Activated CD4-positive, alpha-beta T cell treated with anti-CD3 and anti-CD28 coated beads for 1 hour (primary cell): ENCODE data around the gene MBNL2.

Experiments used
- DNase-seq: peaks from one replicate; pipeline ENCODE4 v3.0.0-alpha.2; 2020

The MBNL2 gene

GRCh38 chr13:97255515-97256021 lies 33.4 kb downstream of the MBNL2 start:
- no peak for DNase-seq

DNA sequence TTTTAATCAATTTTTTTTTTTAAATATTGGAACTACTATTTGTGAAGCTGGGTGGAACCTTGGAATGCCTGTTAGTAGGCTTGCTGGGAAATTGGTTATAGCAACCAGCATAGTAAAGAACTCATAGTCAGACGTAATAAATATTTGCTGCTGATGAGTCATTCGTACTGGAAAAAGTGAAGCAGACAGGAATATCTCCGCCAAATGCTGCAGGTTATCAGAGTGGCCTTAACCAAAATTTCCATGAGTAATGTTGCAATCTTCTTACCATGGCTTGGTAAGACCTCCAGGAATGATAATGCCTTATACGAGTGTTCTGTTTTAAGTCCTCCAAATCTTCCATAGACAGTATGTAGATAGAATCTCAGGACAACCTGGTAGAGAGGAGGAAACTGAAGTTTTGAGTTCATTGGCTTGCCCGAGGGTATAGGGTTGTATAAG lies 34.2 kb downstream of the MBNL2 start:
- DNase-seq, result no peak

GRCh38 chr13:97257228-97257755 lies 35.2 kb downstream of the MBNL2 start:
- DNase-seq, result no peak

DNA sequence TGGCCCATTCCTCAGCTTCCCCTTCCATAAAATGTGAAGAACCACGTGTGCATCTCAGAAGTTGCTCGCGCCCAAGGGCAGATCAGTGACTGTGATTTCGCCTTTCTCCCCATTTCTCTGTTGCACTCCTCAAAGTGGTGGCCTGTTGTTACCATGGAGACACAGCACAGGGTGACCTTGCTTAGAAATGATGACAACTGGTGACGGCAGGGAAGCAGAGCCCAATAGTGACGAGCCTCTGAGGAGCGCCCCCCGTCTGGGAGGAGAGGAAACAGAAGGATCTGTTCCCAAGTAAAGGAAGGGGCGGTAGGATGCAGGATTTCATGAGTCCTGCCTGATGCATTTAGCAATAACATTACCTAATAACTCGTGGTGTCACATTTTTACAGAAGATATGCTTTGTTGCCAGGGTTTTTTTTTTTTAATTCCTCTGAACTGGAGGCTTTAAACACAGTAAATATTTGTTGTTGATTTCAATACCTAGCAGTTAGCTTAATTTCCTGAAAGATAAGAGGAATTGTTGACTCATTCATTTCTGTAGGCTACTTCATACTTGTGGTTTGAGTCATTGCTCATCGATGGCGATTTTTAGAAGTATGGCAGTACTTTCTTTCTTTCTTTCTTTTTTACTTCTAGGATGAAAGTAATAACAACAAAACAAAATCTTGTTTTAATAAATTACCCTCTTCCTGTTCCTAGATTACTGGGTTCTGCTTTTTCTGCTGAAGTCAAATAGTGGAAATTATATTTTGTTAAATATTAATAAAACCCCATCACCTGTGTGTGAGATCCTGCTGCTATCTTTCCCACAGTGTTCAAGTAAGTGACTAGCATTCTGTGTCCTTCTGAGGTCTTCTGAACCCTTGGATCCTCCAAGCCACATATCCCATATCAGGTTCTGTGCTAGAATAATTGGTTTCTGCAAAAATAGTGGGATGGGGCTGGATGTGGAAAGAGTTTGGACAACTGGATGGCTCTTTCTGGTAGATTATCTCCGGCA lies 36.0 kb downstream of the MBNL2 start:
- DNase-seq, result no peak

DNA sequence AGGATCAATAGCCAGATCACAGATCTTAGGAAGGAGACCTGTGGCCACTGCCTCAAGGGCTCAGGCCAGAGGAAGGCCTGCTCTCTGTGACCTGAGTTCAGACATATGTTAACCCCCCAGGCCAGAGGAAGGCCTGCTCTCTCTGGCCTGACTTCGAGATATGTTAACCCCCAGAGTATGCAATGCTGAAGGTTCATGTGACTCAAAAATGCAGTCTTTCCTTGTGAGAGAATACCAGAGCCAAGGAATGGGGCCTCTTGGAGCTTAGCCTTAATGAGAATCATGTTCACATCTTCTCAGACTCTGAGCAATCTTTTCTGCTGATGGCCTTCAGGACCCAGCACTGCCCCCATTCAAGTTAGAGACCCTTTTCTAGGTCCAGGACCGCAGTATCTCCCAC lies 36.7 kb downstream of the MBNL2 start:
- no peak for DNase-seq

GRCh38 chr13:97259410-97259797 lies 37.3 kb downstream of the MBNL2 start:
- DNase-seq, result no peak

DNA sequence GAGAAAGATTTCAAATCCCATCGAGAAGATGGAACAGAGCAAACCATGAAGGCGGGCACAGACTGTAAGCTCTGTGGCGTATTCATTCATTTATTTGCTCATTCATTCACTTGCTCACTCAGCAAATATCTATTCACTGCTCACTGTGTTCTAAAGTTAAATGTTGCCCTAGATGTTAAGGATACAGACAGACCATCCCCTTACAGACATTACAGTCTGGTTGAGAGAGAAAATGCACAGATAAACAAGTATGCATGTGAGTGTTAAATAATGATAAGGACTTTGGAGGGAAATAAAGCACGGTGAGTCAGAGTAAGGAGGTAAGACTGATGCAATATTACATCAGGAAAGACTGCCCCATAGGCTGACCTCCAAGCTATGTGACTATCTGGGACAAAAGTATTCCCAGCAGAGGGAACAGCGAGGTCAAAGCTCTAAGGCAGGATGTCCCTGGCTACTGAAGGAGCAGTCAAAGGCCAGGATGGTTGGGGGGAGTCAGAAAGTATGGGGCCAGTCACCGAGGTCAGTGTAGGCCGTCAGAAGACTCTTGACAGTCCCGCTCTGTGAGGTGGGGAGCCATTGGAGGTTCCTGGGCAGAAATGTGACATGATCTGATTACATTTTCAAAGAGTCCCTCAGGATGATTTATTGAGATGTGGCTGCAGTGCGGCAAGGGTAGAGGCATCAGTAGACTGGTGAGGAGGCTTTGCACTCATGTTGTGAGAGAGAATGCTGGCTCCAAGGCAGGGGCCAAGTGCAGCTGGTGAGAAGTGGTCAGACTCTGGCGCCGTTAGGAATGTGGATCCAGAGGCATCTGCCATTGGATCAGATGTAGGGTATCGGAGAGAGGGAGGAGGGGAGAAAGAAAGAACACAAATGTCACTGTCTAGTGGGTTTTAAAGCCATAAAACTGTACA lies 37.9 kb downstream of the MBNL2 start:
- DNase-seq, result no peak

- no peak for DNase-seq
Measured at GRCh38 chr13:97261254-97262005, 39.3 kb downstream of the MBNL2 start.

GRCh38 chr13:97262058-97262457 lies 39.9 kb downstream of the MBNL2 start:
- no peak for DNase-seq

DNA sequence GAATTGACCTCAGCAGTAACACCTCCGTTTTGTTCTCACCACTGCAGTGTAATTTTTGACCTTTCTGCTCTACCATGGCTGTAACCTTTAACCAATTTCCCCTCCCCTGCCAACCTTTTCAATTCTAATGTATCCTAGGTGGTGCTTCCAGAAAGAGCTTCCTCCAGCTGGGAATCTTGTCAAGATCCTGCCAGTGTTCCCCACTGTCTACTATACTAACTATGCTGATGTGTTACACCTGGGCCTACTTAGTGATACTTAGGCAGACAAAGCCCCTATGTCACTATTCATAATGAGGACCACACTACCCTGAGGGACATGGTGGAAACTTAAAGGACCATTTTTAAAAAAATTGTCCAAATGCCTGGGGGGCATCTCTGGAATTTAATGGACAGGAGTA lies 41.0 kb downstream of the MBNL2 start:
- no peak for DNase-seq

DNA sequence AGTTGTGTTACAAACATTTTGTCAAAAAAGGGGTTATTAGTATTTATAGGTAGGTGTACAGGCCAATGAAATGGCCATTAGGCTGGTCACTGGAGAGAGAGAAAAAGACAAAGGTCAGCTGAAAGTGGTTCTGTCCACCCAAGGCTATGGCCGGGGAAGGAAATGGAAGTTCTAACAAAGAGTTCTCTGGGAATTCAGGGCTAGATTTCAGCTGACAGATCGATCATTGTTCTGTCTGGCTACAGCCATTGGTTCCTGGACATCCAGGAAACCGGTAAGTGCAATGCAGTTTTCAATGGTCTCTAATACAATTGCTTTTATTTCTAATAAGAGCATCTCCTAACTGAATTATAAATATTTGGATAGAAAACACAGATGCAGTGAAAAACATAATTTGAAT lies 42.5 kb downstream of the MBNL2 start:
- DNase-seq, result no peak

DNA sequence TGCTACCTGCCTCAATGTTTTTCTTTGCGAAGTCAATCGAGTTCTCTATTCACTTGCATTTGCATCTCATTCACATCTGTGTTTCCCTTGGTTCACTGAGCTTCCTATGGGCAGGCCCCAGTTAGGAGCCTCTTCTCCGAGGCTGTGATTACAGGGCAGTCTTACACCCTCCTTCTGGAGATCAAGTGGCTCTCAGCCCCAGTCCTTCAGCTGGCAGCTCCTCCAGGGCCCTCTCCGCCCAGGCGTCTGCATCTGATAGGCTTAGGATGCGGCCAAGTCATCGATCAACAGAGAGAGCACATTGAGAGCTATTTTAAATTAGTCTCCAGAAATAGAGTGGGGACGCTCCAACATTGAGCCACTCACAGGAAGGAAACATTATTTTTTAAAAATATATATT lies 44.2 kb downstream of the MBNL2 start:
- DNase-seq, result no peak

DNA sequence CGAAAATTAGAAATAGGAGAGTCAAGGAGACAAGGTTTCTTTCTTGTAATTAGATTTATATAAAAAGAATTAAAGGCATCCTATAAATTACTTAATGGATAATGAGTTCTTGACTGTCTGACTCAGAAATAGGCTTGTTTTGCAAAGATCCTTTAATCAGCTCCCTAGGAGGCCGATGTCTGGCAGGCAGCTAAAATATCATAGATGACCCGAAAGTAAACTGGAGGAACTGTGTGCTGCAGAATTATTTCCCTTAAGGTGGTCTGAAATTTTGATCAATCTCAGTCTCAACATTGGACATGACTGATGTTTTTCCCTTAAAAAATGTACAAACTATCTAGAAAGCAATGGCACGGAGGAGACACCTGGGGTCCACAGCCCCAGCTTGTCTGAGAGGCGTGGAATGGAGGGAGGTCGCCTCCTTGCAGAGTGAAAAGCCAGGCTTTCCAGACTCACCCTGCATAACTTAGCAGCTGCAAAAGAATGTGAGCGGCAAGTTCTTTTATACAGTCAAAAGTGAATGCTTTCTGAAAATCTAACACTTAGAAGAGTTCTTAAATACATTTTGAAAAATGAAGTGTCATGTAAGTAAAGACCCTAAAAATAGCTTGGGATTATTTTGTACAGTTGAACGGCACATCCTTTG lies 44.8 kb downstream of the MBNL2 start:
- DNase-seq, result no peak

GRCh38 chr13:97267418-97268059 lies 45.4 kb downstream of the MBNL2 start:
- DNase-seq, result no peak

DNA sequence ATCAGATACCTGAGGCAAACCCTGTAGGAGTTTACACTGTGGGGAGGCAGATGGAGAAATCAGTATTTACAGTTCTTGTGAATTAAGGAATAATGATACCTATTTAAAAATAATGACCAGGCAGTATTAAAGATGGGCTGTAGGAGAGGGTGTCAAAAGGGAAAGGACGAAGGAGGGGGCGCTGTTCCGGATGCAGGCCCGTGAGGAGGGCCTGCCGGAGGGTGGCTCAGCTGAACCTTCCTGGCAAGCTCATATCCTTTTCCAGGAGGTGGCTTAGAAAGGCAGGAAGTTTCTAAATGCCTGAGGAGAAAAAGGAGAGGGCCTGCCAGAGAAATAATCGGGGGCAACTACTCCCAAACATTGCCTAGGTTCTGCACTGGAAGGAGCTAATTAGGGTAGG lies 46.6 kb downstream of the MBNL2 start:
- DNase-seq, result no peak

DNA sequence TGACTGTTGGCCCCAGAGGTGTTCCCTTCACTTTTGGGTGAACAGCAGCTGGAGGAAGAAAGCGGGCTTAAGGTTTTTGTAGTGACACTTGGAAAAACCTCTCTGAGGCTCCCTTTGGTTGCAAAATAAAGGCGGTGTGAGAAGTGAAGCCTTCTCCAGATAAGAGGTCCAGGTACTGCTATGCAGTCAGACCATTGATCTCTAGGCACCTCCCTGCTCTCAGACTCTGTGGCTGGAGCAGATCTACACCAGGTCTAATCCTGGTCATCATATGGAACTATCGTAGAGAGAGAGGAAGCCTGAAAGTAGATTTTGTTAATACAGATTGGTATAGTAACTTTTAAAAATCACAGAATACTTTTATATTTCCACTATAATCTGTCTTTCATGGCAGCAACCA lies 47.5 kb downstream of the MBNL2 start:
- no peak for DNase-seq

DNA sequence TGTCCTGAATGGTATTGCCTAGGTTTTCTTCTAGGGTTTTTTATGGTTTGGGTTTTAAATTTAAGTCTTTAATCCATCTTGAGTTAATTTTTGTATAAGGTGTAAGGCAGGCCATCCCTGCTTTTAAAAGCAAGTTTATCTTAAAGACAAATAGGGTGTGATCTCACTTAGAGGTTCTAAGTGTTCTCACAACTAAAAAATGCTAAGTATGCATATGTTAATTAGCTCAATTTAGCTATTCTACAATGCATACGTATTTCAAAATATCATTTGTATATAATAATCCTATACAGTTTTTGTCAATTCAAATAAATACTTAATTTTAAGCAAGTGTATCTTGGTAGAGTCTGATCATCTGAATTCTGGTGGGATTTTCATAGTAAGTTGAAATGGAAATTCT lies 50.4 kb downstream of the MBNL2 start:
- no peak for DNase-seq

- DNase-seq, result no peak
Measured at GRCh38 chr13:97273341-97273831, 51.3 kb downstream of the MBNL2 start.

- DNase-seq, result no peak
Measured at GRCh38 chr13:97274829-97275649, 52.9 kb downstream of the MBNL2 start.
